Endothelial cell of hepatic sinusoid (primary cell): Measurements from ENCODE around the gene ATP7A.
"Not testable (repeated sequence)": the region's sequence is repeated elsewhere in the genome, so short reads cannot be mapped to it uniquely, and the experiment has no call there.

Source experiments
- in situ Hi-C: cut with HindIII; loops from 2 replicates; pipeline ENCODE4 v1.10.0; 2017; ENCODE audit warnings: low sequenced_read_pairs

The ATP7A gene

GRCh38 chrX:78029663-78030062 is 119.2 kb downstream of the ATP7A start:
- in situ Hi-C loops = no loop called here

DNA sequence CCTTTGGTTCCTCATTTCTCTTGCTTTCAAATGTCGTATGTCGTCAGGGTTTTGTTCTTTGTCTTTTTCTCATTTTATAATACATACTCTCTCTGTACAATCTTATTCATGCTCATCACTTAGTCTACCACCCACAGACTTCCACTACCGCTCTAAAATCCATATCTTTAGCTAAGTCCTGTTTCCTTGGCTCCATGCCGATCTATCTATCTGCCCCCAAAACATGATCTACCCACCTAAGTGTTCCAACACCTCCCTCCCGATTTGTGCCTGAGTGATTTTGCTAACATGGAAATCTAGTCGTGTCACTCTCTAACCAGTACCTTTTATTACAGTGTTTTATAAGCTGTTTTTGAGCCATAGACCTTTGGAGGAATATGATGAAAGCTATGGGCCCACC is 124.6 kb downstream of the ATP7A start:
- in situ Hi-C loops = no loop called here

DNA sequence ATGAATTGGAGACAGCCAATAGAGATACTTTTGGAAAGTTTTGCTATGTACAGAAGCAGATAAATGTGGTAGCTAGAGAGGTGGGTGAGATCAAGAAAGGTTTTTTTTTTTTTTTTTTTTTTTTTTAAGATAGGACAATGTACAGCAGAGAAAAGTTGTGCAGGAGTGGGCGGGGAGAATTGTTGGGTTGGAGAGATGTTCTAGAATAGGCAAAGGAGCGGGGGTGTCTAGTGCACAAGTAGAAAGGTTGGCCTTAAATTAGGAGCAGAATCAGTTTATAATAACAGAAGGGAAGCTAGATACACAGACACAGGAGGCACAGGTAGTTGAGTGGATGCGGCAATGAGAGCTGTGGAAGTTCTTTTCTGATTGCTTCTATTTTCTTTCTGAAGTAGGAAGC is 127.4 kb downstream of the ATP7A start:
- in situ Hi-C loops = no loop called here

GRCh38 chrX:78042601-78043000 is 132.1 kb downstream of the ATP7A start:
- in situ Hi-C loops = no loop called here

GRCh38 chrX:78046362-78046761 is 135.9 kb downstream of the ATP7A start:
- in situ Hi-C loops = no loop called here

DNA sequence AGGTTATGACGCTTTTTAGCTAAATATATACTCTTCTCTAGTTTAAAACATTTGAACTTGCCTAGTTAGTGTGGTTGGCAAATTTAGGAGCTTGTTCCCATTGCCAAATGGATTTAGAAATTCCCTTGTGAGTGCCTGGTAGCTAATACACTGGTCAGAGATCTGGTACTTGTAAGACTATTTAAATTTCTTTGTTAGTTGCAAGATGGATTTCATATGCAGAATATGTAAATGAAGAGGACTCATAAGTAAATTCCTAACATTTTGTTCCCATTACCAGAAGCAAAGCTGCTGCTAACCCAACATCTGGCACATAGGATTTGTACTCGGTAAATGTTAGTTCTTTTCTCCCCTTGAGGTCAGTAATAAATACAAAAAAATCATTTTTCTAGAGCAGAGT is 137.6 kb downstream of the ATP7A start:
- in situ Hi-C loops = no loop called here

- in situ Hi-C loops = no loop called here
Observed at GRCh38 chrX:78063687-78064086, 153.2 kb downstream of the ATP7A start.

GRCh38 chrX:78064152-78064551 is 153.7 kb downstream of the ATP7A start:
- in situ Hi-C loops = no loop called here

DNA sequence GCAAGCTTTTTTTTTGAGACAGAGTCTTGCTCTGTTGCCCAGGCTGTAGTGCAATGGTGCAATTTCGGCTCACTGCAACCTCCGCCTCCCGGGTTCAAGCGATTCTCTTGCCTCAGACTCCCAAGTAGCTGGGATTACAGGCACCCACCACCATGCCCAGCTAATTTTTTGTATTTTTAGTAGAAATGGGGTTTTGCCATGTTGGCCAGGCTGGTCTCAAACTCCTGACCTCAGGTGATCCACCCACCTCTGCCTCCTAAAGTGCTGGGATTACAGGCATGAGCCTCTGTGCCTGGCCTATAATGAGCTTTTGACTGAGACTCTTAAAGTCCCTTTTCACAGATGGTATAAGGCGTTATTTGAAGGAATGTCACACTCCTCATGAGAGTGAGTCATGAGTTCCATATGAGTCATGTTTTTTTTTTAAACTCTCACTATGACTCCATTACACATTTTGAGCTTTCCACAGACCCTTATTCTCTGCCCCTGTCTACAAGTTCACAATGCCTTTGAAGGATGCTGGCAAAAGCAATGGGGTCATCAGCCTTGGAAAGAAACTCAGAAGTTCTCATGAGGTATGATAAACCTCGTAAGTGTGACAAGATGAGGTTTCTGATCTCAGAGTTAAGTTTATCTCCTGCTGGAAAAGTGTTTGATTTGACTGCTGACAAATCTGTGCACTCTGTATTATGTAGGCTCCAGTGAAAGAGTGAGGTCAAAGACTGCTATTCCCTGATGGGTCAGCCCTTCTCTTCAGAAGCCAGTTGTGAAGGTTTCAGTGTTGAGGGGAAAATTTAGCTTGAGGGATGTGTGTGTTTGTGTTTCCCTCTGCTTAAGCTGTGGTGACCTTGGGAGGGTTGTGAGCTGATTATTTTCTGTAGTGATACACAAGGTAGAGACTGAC is 154.5 kb downstream of the ATP7A start:
- in situ Hi-C loops = not testable (repeated sequence)

DNA sequence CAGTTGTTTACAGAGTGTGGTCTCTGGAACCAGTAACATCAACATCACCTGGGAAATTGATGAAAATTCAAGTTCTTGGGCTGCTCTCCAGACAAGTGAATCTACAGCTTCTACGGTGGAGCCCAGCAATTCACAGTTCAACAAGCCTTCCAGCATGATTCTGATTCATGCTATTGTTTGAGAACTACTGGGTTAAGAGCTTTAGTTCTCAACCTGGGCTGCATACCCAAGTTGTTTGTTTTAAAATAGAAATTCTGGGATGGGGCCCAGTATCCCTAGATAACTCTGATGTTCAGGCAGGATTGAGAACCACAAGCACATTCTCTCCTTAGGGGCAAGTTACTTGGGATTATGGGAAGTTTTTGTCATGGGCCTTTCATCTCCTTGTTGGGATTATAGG is 155.6 kb downstream of the ATP7A start:
- in situ Hi-C loops = no loop called here

DNA sequence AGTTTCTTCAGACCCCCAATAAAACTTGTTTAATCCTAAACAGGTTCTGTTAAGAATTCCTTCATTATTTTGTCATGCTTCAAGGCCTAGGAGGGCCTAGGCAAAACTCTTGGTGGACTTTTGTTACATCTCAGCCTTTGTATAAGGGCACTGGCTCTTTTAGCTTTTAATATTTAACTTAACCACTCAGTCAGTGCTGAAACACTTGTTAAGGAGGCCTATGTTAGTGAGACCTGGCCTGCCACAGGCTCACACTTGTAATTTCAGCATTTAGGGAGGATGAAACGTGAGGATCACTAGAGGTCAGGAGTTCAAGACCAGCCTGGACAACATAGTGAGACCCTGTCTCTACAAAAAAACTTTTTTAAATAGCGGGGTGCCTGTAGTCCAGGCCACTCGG is 160.8 kb downstream of the ATP7A start:
- in situ Hi-C loops = no loop called here

GRCh38 chrX:78073147-78074077 is 162.9 kb downstream of the ATP7A start:
- in situ Hi-C loops = not testable (repeated sequence)

- in situ Hi-C loops = no loop called here
Observed at GRCh38 chrX:78074088-78074487, 163.6 kb downstream of the ATP7A start.

DNA sequence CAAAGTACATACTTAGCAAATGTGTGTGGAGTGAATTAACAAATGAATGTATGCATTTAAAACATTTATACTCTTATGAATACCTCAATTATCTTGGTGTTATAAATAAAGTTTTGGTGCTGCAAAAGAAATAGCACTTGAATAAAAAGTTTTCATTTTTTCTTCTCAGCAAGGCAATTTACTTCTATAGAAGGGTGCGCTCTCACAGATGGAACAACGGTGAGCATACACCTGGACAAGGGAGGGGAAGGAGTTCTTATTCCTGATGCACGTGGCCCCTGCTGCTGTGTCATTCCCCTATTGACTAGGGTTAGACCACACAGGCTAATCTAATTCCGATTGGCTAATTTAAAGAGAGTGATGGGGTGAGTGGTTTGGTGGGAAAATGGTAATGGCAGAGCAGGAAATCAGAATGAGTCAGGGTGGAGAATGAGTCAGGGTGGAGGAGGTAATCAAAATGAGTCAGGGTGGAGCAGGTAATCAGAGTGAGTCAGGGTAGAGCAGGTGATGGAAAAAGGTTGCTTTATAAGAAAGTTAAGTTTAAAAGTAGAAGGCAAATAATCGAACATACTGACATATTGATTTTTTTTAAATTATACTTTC is 165.4 kb downstream of the ATP7A start:
- in situ Hi-C loops = no loop called here

GRCh38 chrX:78081413-78081812 is 170.9 kb downstream of the ATP7A start:
- in situ Hi-C loops = not testable (repeated sequence)

DNA sequence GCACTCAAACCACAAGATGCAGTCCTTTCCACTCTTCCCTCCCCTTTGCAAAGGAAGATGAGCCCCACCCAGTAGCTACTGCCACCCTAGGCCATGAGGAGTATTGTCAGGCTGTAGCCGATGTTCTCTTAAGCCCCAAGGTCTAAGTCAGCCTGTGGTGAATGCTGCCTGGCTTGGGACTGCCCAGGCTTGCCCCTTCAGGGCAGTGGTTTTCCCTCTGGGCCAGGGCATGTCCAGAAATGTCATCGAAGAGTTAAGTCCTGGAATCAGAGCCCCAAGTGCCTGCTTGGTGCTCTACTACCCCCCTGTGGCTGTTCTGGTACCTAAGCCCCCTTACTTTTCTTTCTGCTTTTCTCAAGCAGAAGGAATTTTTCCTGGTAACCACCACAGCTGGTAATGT is 181.8 kb downstream of the ATP7A start:
- in situ Hi-C loops = no loop called here

GRCh38 chrX:78098108-78098507 is 187.6 kb downstream of the ATP7A start:
- in situ Hi-C loops = no loop called here
